GM21360 (cell line): ENCODE measurements around the gene CYP2A13.
"Not testable (repeated sequence)": the region's sequence is repeated elsewhere in the genome, so short reads cannot be mapped to it uniquely, and the experiment has no call there.

ENCODE experiments used
- ATAC-seq: cut with Tn5 transposase; IDR thresholded peaks from one replicate; pipeline ENCODE4 v1.9.1; 2021; ENCODE audit warnings: mild to moderate bottlenecking, moderate library complexity; ENCODE audit not compliant: unreplicated experiment

CYP2A13 gene, protein sequence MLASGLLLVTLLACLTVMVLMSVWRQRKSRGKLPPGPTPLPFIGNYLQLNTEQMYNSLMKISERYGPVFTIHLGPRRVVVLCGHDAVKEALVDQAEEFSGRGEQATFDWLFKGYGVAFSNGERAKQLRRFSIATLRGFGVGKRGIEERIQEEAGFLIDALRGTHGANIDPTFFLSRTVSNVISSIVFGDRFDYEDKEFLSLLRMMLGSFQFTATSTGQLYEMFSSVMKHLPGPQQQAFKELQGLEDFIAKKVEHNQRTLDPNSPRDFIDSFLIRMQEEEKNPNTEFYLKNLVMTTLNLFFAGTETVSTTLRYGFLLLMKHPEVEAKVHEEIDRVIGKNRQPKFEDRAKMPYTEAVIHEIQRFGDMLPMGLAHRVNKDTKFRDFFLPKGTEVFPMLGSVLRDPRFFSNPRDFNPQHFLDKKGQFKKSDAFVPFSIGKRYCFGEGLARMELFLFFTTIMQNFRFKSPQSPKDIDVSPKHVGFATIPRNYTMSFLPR

DNA sequence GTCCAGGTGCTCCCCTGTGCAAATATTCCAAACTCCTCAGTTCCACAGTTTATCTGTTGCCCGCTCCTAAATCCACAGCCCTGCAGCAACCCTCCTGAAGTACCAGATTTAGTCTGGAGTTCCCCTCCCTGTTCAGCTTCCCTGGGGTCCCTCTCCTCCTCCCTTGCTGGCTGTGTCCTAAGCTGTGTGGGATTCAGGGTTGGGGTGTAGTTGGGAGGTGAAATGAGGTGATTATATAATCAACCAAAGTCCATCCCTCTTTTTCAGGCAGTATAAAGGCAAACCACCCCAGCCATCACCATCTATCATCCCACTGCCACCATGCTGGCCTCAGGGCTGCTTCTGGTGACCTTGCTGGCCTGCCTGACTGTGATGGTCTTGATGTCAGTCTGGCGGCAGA is at the start of gene CYP2A13:
Gene CYP2A13, plus strand, starts transcription at position 301 of the 400 bp plus-strand sequence. Its CDS starts 21 bp downstream, at position 322.
- no peak for ATAC-seq

DNA sequence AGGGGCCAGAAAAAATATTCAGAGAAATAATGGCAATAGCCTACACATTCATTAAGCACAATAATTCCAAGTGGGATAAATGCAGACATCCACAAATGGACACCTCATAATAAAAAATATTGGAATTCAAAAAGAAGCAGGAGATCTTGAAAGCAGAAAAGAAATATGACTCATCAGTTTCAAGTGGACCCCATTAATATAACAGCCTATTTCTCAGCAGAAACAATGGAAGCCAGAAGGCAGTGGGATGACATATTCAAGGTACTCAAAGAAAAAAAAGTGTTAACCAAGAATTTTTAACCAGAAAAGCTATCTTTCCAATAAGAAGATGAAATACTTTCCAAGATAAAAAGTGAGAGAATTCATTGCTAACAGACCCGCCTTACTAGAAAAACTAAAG is 48.4 kb upstream of the CYP2A13 start:
- no peak for ATAC-seq

DNA sequence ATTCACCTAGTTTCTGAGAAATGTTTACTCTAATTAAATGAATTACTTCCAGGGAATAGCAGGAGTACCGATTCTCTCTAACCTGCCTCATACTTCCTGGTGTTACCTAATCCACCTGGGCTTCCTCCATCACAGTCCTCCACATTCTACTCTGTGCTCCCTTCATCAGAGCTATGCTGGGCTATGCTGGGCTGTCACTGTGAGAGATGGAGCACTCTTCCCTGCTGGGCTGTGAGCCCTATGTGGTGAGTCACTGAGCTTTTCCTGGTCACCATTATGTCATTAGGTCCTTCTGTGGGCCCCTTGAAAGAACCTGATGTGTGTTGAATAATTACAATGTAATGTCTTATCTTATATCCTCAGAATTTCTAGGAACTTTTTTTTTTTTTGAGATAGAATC is 43.2 kb upstream of the CYP2A13 start:
- not testable (repeated sequence) for ATAC-seq

DNA sequence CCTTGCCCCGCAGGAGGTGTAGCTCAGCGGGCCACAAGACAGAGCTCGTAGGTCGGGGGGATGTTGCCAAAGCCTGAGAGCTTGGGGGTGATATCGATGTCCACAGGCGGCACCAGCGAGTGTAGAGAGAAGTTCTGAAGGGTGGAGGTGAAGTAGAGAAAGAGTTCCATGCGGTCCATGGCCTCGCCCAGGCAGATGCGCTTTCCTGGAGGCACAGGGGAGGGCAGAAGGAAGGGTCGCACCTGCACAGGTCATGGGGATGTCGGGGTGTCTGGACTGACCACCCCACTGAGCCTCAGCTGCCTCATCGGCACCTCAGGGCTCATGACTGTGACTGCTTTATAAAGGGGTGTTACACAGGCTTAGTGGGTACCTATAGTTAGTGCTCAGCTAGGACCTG is 37.8 kb upstream of the CYP2A13 start:
- no peak for ATAC-seq

DNA sequence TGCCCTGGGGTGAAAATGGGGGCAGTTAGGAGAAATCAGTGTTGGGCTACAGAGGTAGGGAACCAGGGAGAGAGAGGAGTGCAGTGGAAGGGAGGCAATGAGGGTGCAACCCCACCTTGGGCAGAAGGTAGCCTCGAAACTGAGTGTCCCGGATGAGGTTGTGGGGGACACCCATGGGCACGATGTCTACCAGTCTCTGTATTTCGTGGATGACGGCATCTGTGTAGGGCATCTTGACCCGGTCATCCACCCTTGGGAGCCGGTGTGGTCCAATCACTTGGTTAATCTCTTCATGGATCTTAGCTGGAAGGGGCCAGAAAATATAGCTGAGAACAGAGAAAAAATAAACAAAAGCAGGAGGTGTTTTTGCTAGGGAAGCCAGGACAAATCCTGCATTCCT is 36.1 kb upstream of the CYP2A13 start:
- ATAC-seq: not testable (repeated sequence)

DNA sequence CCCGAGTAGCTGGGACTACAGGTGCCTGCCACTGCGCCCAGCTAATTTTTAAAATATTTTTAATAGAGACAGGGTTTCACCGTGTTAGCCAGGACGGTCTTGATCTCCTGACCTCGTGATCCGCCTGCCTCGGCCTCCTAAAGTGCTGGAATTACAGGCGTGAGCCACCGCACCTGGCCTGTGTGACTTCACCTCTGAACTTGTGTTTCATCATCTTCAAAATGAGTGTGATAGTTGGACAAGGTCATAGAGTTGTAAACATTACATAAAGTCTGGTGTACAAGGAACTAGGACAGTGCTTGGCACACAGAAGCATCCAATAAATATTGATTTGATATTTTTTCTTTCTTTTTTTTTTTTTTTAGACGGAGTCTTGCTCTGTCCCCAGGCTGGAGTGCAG is 34.9 kb upstream of the CYP2A13 start:
- not testable (repeated sequence) for ATAC-seq

DNA sequence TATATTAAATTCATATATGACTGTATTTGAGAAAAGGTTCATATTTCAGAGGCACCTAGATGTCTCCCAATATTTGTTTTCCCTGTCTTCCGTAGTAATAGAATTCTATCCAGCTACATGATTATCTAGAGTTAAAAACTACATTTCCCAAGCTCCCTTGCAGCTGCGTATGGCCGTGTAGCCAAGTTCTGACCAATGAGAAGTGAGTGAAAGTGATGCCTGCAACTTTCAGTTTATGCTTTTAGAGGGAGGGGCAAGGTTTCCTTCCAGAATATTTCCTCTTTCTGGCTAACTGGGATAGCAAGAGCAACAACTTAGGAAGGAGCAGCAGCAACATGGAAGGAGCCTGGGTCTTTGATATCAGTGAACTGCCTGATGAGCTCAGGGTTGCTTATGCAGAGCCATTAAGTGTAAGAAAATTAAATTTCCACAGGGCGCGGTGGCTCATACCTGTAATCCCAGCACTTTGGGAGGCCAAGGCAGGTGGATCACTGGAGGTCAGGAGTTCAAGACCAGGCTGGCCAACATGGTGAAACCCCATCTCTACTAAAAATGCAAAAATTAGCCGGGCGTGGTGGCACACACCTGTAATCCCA is 23.2 kb upstream of the CYP2A13 start:
- ATAC-seq: no peak

DNA sequence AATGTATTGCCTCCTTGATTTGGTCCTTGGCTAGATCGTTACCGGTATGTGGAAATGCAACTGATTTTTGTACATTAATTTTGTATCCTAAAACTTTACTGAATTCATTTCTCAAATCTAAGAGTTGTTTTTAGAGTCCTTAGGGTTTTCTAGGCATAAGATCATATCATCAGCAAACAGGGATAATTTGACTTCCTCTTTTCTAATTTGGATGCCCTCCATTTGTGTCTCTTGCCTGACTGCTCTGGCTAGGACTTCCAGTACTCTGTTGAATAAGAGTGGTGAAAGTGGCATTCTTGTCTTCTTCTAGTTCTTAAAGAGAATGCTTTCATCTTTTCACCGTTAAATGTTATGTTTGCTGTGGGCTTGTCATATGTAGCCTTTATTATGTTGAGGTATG is 12.0 kb upstream of the CYP2A13 start:
- ATAC-seq: no peak

DNA sequence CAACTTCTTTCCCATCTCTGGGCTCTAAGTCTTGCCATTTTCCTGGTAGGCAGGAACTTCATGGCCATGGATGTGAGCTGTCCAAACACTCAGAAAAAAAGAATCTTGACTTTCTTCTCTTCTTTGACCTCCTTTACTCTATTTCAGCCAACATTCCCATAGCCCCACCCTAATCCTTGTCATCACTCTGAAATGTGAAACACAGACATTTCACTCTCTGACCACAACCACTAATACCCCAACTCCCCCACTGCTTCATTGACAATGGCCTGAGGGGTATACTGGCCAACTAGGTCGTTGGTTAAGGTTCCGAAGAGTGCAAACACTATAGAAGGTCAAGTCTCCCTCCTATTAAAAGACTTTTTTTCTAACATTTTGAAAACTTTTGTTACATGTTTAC is 4.7 kb upstream of the CYP2A13 start:
- ATAC-seq: no peak

DNA sequence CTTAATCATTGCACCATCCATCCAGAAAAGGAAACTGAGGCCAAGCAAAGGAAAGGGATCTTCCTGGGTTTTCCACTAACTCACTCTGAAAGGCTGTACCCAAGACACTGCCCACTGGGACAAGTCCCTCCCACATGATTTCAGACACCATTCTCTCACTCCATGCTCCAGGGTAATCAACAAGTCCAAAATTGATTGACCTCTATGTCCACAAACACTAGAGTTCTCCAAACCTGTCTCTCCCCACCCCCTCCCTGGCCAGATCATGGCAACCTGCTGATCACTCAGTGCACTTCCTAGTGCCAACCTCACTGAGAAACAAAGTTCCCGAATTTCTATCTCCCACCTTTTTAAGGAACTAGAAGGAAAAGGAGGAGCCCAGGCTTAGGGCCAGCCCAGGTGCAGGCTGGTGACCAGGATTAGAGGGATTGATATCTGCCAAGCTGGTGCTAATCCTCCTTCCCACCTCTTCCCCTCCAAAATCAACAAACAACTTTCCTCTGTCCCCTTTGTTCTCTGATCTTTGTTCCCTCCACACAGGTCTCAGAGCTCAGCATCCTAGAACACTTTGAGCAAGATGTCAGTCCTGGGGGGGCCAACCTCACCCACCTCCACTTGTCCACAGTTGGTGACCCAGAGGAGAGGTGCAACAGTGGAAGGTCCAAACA is 2.4 kb upstream of the CYP2A13 start:
- ATAC-seq: no peak

DNA sequence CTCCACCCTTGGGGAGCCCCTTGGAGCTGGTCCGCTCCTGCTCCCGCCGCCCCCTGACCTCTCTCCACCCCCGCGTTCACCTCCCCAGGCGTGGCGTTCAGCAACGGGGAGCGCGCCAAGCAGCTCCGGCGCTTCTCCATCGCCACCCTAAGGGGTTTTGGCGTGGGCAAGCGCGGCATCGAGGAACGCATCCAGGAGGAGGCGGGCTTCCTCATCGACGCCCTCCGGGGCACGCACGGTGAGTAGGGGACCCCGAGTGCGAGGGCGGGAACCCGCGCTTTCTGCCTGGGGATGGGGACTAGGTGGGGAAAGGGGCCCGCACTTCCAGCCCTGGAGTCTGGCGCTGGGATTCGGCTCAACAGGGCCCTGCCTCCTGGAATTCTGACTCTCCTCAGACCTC is 1.7 kb downstream of the CYP2A13 start:
- ATAC-seq: no peak

DNA sequence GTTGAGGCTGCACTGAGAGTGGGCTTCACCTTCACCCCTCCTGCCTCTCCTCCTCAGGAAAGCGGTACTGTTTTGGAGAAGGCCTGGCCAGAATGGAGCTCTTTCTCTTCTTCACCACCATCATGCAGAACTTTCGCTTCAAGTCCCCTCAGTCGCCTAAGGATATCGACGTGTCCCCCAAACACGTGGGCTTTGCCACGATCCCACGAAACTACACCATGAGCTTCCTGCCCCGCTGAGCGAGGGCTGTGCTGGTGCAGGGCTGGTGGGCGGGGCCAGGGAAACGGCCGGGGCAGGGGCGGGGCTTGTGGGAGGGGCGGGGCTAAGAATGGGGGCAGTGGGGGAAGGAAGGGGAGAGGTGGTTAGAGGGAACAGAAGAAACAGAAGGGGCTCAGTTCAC is 7.5 kb downstream of the CYP2A13 start:
- ATAC-seq: no peak

DNA sequence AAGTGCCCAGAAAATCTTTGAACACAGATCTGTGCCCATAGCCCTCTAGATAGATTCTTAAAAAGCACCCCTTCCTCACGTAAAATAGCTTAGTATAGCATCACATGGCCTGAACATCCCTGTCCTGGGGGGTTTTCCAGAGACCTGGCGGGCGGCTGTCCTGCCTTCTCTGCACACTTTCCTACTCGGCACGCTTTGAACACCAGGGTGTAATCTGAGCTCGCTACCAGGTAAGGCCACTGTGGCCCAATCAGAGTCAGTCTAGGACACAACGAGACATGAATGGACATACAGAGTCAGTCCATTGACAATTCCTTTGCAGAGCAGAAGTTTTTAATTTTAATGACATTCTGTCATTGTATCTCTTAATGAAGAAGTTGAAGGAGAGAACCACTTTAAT is 8.1 kb downstream of the CYP2A13 start:
- no peak for ATAC-seq

DNA sequence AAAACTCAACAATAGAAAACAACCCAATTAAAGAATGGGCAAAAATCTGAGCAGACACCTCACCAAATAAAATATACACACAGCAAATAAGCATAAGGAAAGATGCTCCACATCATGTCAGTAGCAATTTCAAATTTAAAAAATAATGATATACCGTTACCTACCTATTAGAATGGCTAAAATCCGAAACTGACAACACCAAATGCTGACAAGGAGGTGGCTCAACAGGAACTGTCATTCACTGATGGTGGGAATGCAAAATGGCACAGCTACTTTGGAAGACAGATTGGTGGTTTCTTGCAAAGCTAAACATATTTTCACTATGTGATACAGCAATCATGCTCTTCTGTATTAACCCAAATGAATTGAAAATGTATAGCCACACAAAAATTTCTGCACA is 9.1 kb downstream of the CYP2A13 start:
- no peak for ATAC-seq

DNA sequence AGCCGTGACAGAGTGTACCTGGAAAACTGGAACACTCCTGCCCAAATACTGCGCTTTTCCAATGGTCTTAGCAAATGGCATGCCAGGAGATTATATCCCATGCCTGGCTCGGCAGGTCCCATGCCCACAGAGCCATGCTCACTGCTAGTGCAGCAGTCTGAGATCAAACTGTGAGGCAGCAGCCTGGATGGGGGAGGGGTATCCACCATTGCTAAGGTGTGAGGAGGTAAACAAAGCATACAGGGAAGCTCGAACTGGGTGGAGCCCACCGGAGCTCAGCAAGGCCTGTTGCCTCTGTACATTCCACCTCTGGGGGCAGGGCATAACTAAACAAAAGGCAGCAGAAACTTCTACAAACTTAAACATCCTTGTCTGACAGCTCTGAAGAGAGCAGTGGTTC is 10.5 kb downstream of the CYP2A13 start:
- ATAC-seq: no peak

DNA sequence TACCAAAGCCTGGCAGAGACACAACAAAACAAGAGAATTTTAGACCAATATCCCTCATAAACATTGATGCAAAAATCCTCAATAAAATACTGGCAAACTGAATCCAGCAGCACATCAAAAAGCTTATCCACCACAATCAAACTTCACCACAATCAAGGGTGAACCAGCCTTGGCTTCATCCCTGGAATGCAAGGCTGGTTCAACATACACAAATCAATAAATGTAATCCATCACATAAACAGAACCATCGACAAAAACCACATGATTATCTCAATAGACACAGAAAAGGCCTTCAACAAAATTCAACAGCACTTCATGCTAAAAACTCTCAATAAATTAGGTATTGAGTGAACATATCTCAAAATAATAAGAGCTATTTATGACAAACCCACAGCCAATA is 14.0 kb downstream of the CYP2A13 start:
- ATAC-seq: not testable (repeated sequence)

DNA sequence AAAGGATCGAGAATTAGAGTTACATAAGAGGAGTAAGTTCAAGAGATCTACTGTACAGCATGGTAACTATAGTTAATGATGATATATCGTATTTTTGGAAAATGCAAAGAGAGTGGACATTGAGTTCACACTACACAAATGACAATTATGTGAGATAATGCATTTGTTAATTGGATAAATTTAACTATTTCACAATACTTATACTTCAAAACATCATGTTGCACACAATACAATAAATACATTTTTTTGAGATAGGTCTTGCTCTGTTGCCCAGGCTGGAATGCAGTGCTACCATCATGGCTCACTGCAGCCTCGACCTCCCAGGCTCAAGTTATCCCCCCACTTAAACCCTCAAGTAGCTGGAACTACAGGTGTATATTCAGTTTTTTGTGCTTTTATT is 17.9 kb downstream of the CYP2A13 start:
- ATAC-seq: no peak

DNA sequence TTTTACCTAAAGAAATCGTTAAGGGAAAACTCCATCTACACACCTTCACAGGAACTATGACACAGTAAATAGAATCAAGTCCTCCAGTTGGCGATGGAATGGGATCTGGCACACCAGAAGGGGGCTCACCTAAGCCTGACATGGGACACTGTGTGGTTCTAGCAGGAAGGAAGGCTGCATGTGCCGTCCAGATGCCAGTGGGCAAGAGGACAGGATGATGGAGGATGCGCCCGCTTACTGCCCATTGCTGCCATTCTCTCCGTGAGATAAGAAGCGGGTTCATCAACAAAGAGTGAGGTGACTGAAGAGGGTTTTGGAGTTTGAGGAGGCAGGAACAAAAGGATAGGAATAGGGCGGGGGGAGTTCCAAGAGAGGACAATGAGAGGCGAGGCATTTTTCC is 23.0 kb downstream of the CYP2A13 start:
- no peak for ATAC-seq

DNA sequence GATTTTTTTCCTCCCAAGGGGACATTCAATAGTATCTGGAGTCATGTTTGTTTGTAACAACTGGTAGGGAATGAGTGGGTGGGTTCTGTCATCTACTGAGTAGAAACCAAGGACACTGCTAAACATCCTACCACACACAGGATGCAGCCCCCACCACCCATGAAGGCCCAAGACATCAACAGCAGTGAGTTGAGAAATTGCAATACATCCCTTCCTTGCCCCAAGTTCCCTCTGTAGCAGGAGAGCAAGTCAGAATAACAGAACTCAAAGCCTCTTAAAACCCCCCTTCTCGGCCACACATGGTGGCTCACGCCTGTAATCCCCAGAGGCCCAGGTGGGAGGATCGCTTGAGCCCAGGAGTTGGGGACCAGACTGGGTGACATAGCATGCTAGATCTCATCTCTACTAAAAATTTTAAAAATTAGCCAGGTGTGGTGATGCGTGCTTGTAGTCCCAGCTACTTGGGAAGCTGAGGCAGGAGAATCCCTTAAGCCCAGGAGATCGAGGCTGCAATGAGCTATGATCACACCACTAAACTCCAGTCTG is 23.6 kb downstream of the CYP2A13 start:
- no peak for ATAC-seq

DNA sequence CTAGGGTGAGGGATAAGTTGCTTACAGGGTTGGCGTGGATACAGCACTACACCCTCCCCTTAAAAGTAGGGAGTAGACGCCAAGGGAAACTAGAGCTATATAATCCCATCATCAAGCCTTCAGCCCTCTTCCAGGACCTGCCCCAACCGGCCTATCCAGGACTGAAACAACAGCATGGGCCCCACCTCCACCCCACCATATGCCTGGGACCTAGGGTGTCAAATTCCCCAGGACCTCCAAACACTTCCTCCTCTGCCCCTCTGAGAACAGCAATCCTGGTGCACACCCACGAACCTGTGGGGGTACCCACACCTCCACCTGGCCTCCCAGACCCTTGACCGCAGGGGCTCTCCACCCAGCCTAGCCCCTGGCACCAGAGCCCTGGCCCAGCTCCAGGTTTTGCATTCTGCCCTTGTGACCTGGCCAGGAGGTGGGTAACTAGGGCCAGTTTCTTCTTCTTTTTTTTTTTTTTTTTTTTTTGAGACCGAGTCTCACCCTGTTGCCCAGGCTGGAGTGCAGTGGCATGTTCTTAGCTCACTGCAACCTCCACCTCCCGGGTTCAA is 24.6 kb downstream of the CYP2A13 start:
- no peak for ATAC-seq

DNA sequence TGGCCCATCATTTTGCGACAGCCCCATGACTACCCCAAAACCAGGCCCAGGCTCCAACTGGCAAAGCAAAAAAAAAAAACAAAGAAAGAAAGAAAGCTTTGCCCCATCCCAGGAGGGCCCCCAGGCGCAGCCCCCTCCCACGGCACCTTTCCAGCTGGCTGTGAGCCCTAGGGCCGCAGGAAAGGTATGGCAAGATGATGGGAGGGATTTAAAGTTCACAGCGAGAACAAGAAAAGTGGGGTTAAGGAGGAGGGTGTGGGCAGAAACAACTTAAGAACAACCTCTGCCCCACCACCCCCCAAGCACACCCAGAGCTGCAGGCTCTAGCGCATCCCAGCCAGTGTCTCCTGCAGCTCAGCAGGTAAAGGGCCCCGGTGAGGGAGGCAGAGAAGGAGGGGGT is 25.9 kb downstream of the CYP2A13 start, which contains the start of gene CYP2F1:
Gene CYP2F1, plus strand, starts transcription at position 301 of the 400 bp plus-strand sequence. CDS start 1,757 bp downstream, outside the sequence.
- no peak for ATAC-seq
